HT1080 (cell line): Measurements from ENCODE around the gene DAB2IP. TPM values are rescaled to one million over a fixed set of nuclear protein-coding genes. Genes with fewer than 3 reads are reported as not detected.

Experiments used
- DNase-seq: peaks from one replicate; pipeline ENCODE4 v3.0.0-alpha.2; 2015; ENCODE audit warnings: low read depth
- total RNA-seq: library from RNA; depleted of rRNA; stranded (reverse); fragments of >200 nt; shearing (Covaris generic); gene quantifications from 2 replicates; pipeline ENCODE4 v1.2.3, GENCODE V29; 2014

DAB2IP gene
- total RNA-seq, 1 experiment from 2014 or later, result 16.6 TPM

DNA sequence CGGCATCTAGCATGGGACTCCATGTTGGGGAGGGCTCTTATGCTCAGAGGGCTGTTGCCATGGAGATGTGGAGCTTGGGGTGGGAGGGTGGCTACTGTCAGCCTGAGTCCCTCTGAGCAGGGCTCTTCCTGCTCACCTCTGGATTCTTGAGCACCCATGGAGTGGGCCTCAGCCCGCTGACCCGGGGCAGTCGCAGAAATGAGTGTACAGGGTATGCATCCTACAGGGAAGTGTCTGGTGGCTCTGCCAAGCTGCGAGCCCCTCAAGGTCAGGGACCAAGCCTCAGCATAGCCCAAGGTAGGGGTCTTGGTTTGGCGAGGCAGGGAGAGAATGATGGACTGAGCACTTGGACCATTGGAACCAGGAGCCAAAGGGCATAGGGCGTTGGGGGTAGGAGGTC, 104.1 kb downstream of the DAB2IP start:
- DNase-seq, result no peak

DNA sequence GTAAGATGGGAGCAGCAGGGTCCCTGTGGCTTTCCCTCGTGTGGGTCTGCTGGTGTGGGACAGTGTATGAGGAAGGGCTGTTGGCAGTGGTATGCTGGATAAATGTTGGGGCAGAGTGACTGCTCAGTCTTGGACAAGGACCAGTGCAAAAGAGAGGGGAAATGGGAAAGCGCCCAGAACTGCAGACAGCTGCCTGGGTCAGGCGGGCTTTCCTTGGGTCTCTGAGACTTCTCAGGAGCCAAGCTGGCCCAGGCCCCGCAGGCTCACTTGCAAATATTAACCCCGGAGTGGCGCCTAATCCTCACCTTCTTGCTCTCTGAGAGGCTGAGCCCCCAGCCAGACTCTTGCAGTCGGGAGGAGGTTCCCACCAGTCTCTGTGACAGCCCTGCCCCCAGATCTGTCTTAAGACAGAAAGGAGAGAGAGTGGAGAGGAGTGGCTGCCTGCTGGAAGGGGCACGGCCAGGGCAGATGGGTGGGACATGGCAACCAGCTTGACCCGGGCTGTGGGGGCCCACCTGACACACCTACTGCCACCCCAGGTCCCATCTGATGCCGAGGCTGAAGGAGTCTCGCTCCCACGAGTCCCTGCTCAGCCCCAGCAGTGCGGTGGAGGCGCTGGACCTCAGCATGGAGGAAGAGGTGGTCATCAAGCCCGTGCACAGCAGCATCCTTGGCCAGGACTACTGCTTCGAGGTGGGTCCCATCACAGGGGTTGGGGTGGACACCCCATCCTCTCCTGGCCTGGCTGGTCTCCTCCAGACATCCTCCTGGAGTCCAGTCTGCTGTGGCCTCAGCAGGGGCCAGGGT, 105.2 kb downstream of the DAB2IP start:
- DNase-seq, result no peak

DNA sequence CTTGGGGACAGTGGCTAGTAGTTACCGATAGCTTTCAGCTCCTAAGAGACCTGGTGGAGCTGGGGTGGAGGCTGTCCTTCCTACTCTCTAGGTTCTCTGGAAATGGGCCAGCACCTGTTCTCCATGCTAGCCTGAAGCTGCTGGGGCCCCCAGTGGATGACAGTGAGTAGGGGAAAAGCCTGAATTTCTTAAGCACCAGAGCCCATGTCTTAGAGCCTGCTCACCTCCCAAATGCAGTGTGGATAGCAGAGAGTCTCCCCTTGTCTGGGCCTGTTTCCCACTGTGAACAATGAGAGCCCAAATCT, 105.8 kb downstream of the DAB2IP start:
- no peak for DNase-seq

DNA sequence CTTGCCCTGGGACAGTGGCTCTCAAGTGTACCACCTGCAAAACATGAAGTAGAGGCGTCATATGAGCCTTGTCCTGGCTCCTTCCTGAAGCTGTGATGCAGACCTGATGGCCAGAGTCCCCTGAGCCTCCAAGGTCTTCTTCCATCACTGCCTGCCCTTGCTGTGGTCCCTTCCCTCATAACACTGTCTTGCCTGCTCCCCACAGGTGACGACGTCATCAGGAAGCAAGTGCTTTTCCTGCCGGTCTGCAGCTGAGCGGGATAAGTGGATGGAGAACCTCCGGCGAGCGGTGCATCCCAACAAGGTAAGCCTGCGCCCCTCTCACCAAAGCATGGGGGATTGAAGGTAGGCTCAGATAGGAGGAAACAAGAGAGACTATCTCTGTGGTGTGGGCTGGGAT, 107.3 kb downstream of the DAB2IP start:
- no peak for DNase-seq

DNA sequence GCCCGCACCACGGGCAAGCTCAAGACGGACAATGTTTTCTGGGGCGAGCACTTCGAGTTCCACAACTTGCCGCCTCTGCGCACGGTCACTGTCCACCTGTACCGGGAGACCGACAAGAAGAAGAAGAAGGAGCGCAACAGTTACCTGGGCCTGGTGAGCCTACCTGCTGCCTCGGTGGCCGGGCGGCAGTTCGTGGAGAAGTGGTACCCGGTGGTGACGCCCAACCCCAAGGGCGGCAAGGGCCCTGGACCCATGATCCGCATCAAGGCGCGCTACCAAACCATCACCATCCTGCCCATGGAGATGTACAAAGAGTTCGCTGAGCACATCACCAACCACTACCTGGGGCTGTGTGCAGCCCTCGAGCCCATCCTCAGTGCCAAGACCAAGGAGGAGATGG, 108.6 kb downstream of the DAB2IP start:
- DNase-seq, result no peak

DNA sequence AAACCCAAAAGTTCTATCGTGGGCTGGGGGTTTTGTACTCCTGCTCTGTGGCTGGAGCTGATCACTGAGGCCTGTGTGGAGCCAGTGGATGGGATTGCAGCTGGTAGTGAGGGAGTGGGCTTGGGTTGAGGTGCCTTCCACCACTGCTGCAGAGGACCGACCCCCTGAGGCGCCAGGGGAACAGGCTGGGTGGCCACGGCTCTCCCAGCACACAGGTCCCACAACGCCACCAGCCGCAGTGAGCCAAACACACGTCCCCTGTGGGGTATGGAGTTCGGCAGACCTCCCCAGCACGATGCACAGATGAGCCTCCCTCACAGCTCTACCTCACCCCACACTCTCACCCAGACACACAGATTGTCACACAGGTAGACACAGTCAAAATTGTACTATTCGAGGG, 109.1 kb downstream of the DAB2IP start:
- DNase-seq, result no peak

DNA sequence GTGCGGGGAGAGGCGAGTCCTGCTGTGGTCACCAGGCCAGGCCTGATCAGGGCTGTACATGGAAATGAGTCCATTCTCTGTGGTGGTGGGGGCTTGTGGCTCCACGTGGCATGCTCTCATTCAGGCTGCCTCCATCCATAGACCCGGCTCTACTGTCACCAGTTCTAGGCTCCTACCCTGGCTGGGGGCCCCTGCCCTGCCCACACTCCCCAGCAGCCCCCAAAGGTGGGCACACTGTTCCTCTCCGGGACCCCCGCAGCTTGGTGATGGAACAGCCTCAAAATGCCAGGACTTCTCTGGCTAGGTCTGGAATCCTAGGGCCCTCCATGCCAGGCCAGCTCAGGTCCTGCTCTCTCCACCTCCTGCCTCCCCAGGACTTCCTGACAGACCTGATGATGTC, 111.7 kb downstream of the DAB2IP start:
- no peak for DNase-seq

DNA sequence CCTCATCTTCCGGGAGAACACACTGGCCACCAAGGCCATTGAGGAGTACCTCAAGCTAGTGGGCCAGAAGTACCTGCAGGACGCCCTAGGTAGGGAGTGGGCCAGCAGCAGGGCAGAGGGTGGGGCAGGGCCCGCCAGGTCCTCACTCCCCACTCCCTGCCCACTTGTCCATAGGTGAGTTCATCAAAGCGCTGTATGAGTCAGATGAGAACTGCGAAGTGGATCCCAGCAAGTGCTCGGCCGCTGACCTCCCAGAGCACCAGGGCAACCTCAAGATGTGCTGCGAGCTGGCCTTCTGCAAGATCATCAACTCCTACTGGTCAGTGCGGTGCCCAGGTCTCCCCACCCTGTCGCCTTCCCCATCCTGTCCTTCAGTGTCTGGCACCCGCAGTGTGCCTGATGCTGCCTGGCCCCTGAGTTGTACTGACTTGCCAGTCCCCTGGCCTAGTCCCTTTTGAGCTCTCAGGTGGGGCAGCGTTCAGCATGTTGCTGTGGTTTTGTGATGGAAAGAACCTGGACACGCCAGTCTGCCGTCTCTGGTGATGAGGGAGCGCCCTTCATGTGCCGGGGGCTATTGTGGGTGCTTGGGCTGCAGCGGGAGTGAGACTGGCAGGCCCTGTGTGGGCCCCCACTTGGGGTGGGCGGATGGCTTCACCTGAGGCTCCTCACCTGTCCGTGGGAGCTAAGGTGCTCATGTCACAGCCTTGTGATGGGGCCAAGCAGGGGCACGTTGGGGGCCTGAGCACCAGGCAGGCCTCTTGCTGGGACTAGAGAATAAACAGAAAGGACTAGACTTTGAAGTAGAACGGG, 112.3 kb downstream of the DAB2IP start:
- no peak for DNase-seq

DNA sequence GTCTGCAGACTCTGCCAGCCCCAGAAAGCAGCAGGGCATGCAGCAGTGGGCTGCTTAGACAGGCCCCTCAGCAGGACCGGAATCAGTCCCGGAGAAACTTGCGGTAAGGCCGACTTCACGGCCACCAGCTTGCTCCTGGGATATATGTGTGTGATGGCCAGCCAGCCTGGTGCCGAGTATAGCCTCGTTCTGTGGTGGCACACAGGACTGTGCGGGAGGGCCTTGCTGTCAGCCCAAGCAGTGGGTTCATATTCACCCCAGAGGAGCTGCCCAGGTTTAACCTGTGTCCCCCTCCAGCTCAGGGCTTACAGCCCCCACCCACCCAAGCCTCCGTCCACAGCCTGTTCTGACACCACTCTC, 112.9 kb downstream of the DAB2IP start:
- DNase-seq, result no peak

DNA sequence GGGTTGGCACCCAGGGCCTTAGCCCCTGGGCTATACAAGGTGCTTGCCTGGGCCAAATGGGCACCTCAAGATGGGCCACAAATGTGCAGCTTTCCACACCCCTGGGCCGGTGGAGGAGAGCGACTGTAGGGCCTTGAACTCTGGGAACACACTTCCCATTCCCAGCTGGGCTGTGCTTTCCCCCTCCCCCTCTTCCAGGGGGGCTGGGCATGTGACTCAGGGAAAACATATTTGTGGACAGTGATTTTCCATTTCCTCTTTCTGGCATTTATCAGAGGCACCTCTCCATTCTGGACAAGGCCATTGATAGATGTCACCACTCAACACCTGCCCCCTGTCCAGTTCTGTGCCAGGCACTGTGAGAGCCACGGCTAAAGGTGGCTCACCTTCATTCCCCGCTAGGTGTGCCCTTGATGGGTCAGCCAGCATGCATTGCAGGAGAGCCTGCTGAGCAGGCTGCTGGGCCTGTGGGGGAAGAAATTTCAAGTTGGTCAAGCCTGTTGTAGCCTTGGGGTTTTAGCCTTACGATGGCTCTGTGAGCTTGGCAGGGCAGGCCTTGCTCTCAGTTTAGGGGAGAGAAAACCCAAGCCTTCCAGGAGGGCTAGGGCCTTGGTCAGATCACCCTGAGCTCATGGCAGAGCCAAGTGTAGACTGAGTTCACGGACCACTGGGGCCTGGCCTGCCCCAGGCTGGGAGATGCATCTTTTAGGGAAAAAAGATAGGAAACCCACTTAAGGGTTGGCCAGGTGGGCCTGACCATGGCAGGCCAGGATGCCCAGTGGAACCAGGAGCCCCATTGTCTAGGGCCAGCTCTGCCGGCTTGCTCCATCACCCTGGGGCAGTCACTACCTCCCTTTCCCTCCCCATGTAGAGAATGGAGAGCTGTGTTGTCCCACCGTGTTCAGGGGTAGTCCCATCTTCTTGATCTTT, 113.9 kb downstream of the DAB2IP start:
- DNase-seq, result peak; percentile 80

DNA sequence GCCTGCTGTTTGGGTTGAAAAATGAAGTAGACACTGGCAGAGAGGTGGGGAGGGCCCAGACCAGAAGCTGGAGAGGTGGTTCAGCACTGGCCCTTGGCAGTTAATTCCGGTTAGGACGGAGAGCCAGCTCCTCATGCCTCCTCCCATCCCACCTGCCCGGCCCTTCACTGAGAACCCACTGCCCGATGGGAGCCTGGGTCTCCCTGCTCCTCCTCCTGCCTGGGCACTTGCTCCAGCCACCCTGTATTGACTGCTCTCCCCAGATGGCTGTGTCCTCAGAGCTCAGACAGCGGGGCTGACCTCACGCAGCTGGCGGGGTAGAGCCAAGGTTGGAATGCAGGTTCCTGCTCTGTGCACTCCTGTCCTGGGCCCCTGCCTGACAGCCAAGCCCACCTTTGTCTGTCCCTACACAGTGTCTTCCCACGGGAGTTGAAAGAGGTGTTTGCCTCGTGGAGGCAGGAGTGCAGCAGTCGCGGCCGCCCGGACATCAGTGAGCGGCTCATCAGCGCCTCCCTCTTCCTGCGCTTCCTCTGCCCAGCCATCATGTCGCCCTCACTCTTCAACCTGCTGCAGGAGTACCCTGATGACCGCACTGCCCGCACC, 114.7 kb downstream of the DAB2IP start:
- no peak for DNase-seq

DNA sequence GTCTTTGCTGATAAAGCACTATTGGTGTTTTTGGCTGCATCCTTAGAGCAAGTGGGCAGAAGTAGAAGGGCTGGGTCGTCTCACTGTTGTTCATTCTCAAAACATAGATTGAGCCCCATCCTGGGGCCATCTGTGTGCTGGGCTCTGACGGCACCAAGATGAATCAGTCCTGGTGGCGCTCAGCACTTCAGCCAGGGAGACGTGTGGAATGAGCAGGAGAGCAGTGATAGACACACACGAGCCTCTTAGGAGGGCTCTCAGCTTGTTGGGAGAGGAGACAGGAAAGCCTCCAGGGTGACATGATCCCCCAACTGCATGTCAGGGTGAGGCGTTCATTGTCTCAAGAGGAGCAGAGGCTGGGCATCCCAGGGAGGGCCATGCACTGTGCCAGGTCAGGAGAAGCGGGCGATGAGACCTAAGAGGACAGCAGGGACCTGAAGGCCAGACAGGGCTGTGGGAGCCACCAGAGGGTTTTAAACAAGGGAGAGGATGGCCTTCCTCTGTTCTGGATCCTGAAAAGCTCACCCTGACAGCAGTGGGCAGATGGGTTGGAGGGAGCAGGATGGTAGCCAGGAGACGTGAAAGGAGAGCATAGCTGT, 115.8 kb downstream of the DAB2IP start:
- DNase-seq, result no peak

DNA sequence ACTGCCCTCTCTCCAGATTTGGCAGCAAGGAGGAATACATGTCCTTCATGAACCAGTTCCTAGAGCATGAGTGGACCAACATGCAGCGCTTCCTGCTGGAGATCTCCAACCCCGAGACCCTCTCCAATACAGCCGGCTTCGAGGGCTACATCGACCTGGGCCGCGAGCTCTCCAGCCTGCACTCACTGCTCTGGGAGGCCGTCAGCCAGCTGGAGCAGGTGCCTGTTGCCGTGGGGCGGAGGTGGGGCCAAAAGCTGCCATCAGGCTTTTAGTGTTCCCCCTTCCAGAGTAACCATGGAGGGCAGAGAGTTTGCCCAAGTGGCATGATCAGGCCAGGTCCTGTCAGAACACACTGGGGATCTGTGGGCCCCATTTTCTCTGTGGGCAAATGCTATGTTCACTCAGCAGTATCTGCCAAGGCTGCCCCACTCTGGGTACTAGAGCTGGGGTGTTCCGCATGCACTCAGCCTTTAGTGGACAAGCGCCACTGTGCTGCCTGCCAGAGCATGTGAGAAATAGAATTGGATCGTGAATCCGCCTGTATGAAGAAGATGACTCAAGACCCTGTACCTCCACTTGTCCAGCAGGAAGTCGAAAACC, 117.1 kb downstream of the DAB2IP start:
- DNase-seq, result no peak

DNA sequence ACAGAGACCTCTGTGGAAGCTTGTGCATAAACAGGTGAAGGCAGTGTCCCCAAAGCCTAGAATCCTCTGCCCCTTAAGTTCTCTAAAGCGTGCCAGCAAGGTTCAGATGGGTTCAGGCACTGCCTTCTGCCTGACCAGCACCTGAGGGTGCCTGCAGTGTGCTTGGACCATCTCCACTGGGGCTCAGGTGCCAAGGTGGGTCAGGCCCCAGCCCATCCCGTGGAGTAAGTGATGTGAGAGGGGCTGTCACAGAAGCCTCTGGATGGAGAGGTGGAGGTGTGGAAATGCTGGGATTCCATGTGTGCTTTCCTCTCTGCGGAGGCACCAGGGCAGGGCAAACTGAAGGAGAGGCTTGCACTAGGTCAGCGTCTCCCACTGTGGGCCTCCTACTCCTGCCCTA, 118.5 kb downstream of the DAB2IP start:
- no peak for DNase-seq

DNA sequence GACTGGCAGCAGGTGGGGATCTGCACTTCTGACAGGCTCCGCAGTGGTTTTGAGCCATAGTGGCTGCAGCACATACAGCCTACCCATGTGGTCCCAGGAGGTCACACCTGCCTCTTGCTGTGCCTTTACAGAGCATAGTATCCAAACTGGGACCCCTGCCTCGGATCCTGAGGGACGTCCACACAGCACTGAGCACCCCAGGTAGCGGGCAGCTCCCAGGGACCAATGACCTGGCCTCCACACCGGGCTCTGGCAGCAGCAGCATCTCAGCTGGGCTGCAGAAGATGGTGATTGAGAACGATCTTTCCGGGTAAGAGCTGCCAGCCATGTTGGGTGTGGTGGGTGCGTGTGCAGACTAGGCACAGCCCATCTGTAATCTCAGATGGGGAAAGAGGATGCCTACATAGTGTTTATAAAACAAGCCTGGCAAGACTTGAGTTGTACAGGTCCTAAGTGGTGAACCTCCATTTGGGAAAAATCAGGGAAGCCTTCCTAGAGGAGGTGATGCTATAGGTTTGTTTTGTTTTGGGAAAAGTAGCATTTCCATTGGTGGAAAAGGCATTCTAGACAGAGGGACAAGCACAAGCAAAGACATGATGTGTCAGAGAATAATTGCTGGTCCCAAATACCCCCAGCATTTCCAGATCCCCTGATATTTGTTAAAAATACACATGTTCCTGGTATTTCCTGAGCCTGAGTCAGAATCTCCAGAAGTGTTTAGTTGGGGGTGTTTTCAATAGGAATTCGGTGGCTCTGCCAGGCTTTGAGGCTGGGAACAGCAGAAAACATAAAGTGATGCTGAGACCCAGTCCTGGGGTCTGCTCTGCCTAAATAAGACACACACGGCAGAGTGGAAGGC, 119.2 kb downstream of the DAB2IP start:
- DNase-seq, result peak; percentile 74

DNA sequence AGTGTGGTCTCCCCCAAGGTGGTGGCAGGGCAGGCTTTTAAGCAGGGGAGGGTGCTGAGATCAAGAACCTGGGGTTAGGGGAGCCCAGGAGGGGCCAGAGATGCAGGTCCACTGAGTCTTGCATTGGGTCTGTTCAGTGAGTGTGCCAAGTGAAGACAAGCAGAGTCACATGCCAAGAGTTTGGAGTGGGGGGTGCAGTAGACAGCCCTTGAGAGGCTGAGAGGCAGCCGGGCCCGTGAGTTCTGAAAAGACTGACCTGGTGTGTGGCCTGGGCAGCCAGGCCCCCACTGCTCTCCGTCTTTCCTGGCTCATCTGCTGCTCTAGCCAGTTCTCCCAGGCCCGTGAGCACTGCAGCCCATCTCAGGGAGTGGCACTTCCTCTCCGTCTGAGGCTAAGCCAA, 120.0 kb downstream of the DAB2IP start:
- no peak for DNase-seq

DNA sequence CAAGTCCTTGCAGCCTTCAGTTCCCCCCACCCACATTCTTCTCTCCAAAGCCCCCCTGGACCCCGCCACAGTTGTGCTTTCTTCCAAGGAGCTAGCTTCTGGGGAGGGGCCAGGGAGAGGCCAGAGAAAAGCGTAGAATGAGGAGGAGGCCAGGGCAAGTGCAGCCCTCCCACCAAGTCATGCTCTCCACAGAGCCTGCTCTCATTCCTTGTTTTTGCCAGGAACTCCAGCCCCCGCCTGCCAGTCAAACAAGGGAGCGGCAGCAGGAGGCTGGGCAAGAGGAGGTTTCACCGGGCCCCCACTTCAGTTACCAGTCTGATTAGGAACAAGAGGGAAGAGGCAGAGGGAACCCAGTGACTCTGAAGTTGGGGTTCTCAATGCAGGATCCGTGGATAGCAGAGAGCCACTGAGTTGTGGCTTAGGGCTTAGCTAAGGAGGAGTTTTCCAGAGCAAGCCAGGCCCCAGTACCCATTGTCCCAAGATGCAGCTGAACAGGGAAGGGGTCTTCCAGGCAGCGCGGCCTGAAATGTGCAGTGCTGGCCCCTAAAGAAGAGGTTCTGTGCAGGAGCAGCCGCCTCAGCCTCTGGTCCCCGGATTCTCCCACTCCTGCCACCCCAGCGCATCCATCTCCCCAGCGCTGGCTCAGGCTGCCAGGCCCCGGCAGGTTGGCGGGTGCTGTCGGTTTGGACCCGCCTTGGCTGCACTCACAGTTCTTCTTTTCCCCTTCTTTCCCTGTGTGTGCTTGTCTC, 120.6 kb downstream of the DAB2IP start:
- no peak for DNase-seq

DNA sequence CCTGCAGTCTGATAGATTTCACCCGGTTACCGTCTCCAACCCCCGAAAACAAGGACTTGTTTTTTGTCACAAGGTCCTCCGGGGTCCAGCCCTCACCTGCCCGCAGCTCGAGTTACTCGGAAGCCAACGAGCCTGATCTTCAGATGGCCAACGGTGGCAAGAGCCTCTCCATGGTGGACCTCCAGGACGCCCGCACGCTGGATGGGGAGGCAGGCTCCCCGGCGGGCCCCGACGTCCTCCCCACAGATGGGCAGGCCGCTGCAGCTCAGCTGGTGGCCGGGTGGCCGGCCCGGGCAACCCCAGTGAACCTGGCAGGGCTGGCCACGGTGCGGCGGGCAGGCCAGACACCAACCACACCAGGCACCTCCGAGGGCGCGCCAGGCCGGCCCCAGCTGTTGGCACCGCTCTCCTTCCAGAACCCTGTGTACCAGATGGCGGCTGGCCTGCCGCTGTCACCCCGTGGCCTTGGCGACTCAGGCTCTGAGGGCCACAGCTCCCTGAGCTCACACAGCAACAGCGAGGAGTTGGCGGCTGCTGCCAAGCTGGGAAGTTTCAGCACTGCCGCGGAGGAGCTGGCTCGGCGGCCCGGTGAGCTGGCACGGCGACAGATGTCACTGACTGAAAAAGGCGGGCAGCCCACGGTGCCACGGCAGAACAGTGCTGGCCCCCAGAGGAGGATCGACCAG, 121.3 kb downstream of the DAB2IP start:
- no peak for DNase-seq
